Measurements from ENCODE around the gene DGKQ. TPM values are rescaled to one million over a fixed set of nuclear protein-coding genes. Genes with fewer than 3 reads are reported as not detected.
"Not testable (repeated sequence)": the region's sequence is repeated elsewhere in the genome, so short reads cannot be mapped to it uniquely, and the experiment has no call there.

DGKQ gene
- total RNA-seq, 1 experiment from 2014 or later, result 11.8 TPM

DNA sequence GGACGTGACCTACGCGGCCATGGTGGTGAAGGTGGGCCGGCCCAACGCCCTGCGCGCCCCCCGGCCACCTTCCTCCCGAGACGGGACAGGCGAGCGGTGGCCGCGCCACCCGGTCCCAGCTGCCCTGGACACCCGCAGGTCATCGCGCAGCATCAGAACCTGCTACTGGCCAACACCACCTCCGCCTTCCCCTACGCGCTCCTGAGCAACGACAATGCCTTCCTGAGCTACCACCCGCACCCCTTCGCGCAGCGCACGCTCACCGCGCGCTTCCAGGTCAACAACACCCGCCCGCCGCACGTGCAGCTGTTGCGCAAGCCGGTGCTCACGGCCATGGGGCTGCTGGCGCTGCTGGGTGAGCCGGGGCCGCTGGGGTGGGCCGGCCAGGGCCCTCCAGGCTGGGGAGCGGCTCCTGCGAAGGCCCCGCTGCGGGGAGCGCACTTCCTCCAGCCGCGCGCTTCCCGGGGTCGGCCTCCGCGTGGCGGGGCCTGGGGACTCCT lies 28.8 kb upstream of the DGKQ start:
- Mint-ChIP-seq H3K4me3 (ENCODE audit: low read depth, unreplicated experiment) (no peak overlapping the region), H3K4me1 (ENCODE audit: low read depth, unreplicated experiment) (no peaks in the 10 kb centered on the region), H3K36me3 (ENCODE audit: insufficient read depth, unreplicated experiment) (peaks cover 8% of the 10 kb centered on the region), H3K27me3 (ENCODE audit: unreplicated experiment) (peaks cover 30% of the 10 kb centered on the region), H3K27ac (ENCODE audit: unreplicated experiment) (no peak overlapping the region), H3K9me3 (ENCODE audit: low read depth, unreplicated experiment) (no peaks in the 10 kb centered on the region)
- intact Hi-C loops (cut with micrococcal nuclease; ENCODE audit: unreplicated experiment), result no loop called here
- BruUV-seq (replicated peaks), result no TSS peak
- no peak for DNase-seq
- CTCF ChIA-PET, result no interaction called here
- TF ChIP-seq, protein P1, sequence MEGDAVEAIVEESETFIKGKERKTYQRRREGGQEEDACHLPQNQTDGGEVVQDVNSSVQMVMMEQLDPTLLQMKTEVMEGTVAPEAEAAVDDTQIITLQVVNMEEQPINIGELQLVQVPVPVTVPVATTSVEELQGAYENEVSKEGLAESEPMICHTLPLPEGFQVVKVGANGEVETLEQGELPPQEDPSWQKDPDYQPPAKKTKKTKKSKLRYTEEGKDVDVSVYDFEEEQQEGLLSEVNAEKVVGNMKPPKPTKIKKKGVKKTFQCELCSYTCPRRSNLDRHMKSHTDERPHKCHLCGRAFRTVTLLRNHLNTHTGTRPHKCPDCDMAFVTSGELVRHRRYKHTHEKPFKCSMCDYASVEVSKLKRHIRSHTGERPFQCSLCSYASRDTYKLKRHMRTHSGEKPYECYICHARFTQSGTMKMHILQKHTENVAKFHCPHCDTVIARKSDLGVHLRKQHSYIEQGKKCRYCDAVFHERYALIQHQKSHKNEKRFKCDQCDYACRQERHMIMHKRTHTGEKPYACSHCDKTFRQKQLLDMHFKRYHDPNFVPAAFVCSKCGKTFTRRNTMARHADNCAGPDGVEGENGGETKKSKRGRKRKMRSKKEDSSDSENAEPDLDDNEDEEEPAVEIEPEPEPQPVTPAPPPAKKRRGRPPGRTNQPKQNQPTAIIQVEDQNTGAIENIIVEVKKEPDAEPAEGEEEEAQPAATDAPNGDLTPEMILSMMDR (IDR thresholded peaks at IDR 0.05; ENCODE audit: unreplicated experiment), result no peak

DNA sequence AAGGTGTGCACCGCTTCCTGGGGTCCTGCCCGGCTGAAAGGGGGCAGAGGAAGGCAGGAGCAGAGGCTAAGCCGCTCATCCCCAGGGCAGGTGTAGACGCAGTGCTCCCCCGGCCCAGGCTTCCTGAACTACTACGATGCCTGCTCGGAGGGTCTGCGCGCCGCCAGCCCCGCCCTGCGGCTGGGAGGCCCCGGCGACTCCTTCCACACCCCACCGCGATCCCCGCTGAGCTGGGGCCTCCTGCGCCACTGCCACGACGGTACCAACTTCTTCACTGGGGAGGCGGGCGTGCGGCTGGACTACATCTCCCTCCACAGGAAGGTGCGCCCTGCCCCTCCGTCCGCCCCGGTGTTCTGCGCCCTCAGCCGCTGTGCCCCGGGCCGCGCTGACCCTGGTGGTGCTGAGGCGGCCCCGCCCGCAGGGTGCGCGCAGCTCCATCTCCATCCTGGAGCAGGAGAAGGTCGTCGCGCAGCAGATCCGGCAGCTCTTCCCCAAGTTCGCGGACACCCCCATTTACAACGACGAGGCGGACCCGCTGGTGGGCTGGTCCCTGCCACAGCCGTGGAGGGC lies 28.3 kb upstream of the DGKQ start:
- H3K27ac Mint-ChIP-seq (ENCODE audit: unreplicated experiment), result no peak overlapping the region
- TF ChIP-seq, protein P1 (IDR thresholded peaks at IDR 0.05; ENCODE audit: unreplicated experiment), result no peak
- peaks cover 25% of the 10 kb centered on the region for H3K27me3 Mint-ChIP-seq (ENCODE audit: unreplicated experiment)
- peaks cover 8% of the 10 kb centered on the region for H3K36me3 Mint-ChIP-seq (ENCODE audit: insufficient read depth, unreplicated experiment)
- no peak for DNase-seq
- BruUV-seq (replicated peaks), result no TSS peak
- no peaks in the 10 kb centered on the region for H3K9me3 Mint-ChIP-seq (ENCODE audit: low read depth, unreplicated experiment)
- intact Hi-C loops (cut with micrococcal nuclease; ENCODE audit: unreplicated experiment), result no loop called here
- no peaks in the 10 kb centered on the region for H3K4me1 Mint-ChIP-seq (ENCODE audit: low read depth, unreplicated experiment)
- CTCF ChIA-PET, result no interaction called here
- H3K4me3 Mint-ChIP-seq (ENCODE audit: low read depth, unreplicated experiment), result no peak overlapping the region

DNA sequence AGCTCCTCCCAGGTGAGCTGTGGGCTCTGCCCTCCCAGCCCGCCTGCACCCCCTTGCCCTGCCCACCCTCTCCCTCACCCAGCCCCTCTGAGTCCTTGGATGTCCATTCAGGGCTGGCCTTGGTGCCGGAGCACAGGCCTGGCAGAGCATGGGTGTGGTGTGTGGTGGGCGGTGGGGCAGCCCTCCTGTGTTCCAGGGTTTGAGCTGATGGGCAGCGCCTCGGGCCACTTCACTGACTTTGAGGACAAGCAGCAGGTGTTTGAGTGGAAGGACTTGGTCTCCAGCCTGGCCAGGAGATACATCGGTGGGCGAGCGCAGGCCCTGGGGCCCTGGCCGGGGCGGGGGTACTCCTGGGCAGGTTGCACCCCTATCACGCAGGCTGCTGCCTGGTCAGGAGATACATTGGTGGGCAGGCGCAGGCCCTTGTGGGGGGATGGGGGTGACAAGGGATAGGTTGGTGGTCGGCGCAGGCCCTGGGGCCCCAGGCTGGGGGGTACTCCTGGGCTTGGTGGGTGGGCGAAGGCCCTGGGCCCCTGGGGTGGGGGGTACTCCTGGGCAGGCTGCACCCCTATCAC lies 27.4 kb upstream of the DGKQ start:
- TF ChIP-seq, protein P1 (IDR thresholded peaks at IDR 0.05; ENCODE audit: unreplicated experiment), result no peak
- Mint-ChIP-seq H3K27ac (ENCODE audit: unreplicated experiment) (no peak overlapping the region), H3K4me3 (ENCODE audit: low read depth, unreplicated experiment) (no peak overlapping the region), H3K36me3 (ENCODE audit: insufficient read depth, unreplicated experiment) (peaks cover 8% of the 10 kb centered on the region), H3K4me1 (ENCODE audit: low read depth, unreplicated experiment) (no peaks in the 10 kb centered on the region), H3K9me3 (ENCODE audit: low read depth, unreplicated experiment) (no peaks in the 10 kb centered on the region), H3K27me3 (ENCODE audit: unreplicated experiment) (peaks cover 21% of the 10 kb centered on the region)
- CTCF ChIA-PET, result no interaction called here
- intact Hi-C loops (cut with micrococcal nuclease; ENCODE audit: unreplicated experiment), result no loop called here
- BruUV-seq (replicated peaks), result no TSS peak
- DNase-seq, result no peak

DNA sequence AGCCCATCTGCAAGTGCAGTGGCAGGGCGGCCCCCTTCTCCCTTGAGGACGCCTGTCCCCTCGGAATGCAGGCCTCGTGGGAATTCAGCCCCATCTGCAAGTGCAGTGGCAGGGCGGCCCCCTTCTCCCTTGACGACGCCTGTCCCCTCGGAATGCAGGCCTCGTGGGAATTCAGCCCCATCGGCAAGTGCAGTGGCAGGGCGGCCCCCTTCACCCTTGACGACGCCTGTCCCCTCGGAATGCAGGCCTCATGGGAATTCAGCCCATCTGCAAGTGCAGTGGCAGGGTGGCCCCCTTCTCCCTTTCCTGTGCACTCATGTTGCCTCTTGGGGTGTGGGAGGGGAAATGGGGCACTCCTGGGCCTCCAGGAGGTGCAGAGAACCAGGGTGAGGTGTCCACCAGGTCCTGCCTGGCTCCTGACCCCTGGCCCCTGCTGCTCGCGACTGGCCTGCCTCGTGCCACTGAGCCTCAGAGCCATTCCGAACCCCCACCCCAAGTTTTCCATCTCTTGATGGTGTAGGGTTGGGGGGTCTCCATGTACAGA lies 26.6 kb upstream of the DGKQ start:
- Mint-ChIP-seq H3K4me1 (ENCODE audit: low read depth, unreplicated experiment) (no peaks in the 10 kb centered on the region), H3K9me3 (ENCODE audit: low read depth, unreplicated experiment) (no peaks in the 10 kb centered on the region), H3K36me3 (ENCODE audit: insufficient read depth, unreplicated experiment) (peaks cover 8% of the 10 kb centered on the region), H3K27me3 (ENCODE audit: unreplicated experiment) (peaks cover 21% of the 10 kb centered on the region), H3K4me3 (ENCODE audit: low read depth, unreplicated experiment) (no peak overlapping the region), H3K27ac (ENCODE audit: unreplicated experiment) (no peak overlapping the region)
- TF ChIP-seq, protein P1 (IDR thresholded peaks at IDR 0.05; ENCODE audit: unreplicated experiment), result no peak
- BruUV-seq (replicated peaks), result no TSS peak
- no peak for DNase-seq
- CTCF ChIA-PET, result no interaction called here
- intact Hi-C loops (cut with micrococcal nuclease; ENCODE audit: unreplicated experiment), result no loop called here

DNA sequence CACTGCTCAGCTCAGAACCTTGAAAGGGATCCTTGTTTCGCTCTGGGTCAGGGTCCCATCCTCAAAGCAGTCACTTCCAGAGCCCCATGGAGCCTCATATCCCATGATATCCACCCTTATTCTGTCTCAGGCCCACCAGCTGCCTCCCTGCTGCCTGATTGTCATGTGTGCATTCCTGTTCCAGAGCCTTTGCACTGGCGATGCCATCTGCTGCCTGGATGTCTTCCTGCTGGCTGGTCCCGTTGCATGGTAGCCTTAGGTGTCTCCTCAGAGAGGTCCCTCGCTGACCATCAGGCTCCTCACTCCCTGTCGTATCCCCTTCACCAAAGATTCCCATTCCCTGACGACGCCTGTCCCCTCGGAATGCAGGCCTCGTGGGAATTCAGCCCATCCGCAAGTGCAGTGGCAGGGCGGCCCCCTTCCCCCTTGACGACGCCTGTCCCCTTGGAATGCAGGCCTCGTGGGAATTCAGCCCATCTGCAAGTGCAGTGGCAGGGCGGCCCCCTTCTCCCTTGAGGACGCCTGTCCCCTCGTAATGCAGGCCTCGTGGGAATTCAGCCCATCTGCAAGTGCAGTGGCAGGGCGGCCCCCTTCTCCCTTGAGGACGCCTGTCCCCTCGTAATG lies 26.0 kb upstream of the DGKQ start:
- intact Hi-C loops (cut with micrococcal nuclease; ENCODE audit: unreplicated experiment); H3K9me3 Mint-ChIP-seq (ENCODE audit: low read depth, unreplicated experiment); BruUV-seq (replicated peaks); H3K27ac Mint-ChIP-seq (ENCODE audit: unreplicated experiment); H3K4me3 Mint-ChIP-seq (ENCODE audit: low read depth, unreplicated experiment); DNase-seq; CTCF ChIA-PET; H3K4me1 Mint-ChIP-seq (ENCODE audit: low read depth, unreplicated experiment); H3K36me3 Mint-ChIP-seq (ENCODE audit: insufficient read depth, unreplicated experiment): not testable (repeated sequence)
- peaks cover 21% of the 10 kb centered on the region for H3K27me3 Mint-ChIP-seq (ENCODE audit: unreplicated experiment)
